ENCODE measurements around the gene ANKRD11. TPM values are rescaled to one million over a fixed set of nuclear protein-coding genes. Genes with fewer than 3 reads are reported as not detected.
A peak's percentile ranks its signal among the peaks of the same experiment; 100 is the strongest.

ANKRD11 gene
- polyA plus RNA-seq, 5 donors = 82.4 to 104 (median 91.2) TPM

GRCh38 chr16:89507834-89508590, 17.7 kb upstream of the ANKRD11 start, which contains the start of gene SPG7:
SPG7 (plus strand) TSS chr16:89508403; CDS start chr16:89508418, 15 bp downstream.
- peak; percentile 92 for DNase-seq

GRCh38 chr16:89507214-89507833, 17.0 kb upstream of the ANKRD11 start:
- peak in 1 of 2 donors; percentile 35 for DNase-seq

- DNase-seq = no peak
Observed at GRCh38 chr16:89506791-89507191, 16.4 kb upstream of the ANKRD11 start.

- DNase-seq = no peak
Observed at GRCh38 chr16:89506113-89506504, 15.7 kb upstream of the ANKRD11 start.

- peak; percentile 81 to 82 for DNase-seq
Observed at GRCh38 chr16:89505204-89506112, 15.1 kb upstream of the ANKRD11 start.

- no peak for DNase-seq
Observed at GRCh38 chr16:89504091-89504490, 13.7 kb upstream of the ANKRD11 start.

- DNase-seq = no peak
Observed at GRCh38 chr16:89502081-89502843, 11.9 kb upstream of the ANKRD11 start.

- DNase-seq = no peak
Observed at GRCh38 chr16:89499767-89500166, 9.4 kb upstream of the ANKRD11 start.

GRCh38 chr16:89498839-89499238, 8.5 kb upstream of the ANKRD11 start:
- DNase-seq = no peak

GRCh38 chr16:89495121-89495520, 4.8 kb upstream of the ANKRD11 start:
- no peak for DNase-seq

- DNase-seq = no peak
Observed at GRCh38 chr16:89493776-89494175, 3.4 kb upstream of the ANKRD11 start.

- DNase-seq = no peak
Observed at GRCh38 chr16:89491974-89492687, 1.8 kb upstream of the ANKRD11 start.

- DNase-seq = no peak
Observed at GRCh38 chr16:89491238-89491869, 993 bp upstream of the ANKRD11 start.

GRCh38 chr16:89489898-89490438, 393 bp downstream of the ANKRD11 start:
- no peak for DNase-seq

GRCh38 chr16:89489040-89489897, 1.1 kb downstream of the ANKRD11 start:
- DNase-seq = peak; percentile 92 to 94

GRCh38 chr16:89485701-89486246, 4.6 kb downstream of the ANKRD11 start:
- DNase-seq = no peak

- DNase-seq = no peak
Observed at GRCh38 chr16:89484923-89485679, 5.3 kb downstream of the ANKRD11 start.

- no peak for DNase-seq
Observed at GRCh38 chr16:89484041-89484501, 6.3 kb downstream of the ANKRD11 start.

Data from right lung (tissue), 5 donors.